ENCODE results near the gene SAXO1. TPM values are rescaled to one million over a fixed set of nuclear protein-coding genes. Genes with fewer than 3 reads are reported as not detected.

The SAXO1 gene
- total and polyA plus RNA-seq, 4 experiments from 2014 or later, result 0.09 to 1.0 (median 0.32) TPM

DNA sequence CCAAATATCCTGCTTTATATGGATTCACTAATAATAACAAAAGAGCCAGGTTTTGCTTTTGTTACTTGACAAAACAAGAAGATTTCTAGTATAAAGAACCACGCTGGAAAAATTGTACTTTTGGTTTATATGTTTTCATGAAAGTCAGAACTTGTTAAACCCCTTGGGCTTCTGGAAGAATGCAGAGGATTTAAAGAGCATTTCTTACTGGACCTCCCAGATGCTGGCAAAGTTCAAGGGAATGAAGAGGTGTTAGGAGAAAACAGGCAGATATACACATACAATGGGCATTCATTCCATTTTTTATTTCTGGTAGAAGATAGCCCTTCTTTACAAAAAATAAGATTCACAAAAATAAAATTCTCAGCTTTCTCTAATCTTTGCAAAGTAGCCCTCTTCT, 61.1 kb downstream of the SAXO1 start:
- Mint-ChIP-seq H3K27ac (no peak overlapping the region), H3K9me3 (peaks cover 0 to 9% (median 7%) of the 10 kb centered on the region in 8 donors), H3K4me1 (peaks cover 0 to 6% (median 4%) of the 10 kb centered on the region in 4 donors), H3K27me3 (peaks cover 9 to 24% of the 10 kb centered on the region in 2 donors), H3K36me3 (no peaks in the 10 kb centered on the region), H3K4me3 (no peak overlapping the region)
- no peak for DNase-seq
- ChIA-PET POLR2A (ENCODE audit: partially characterized antibody) (no interaction called here), CTCF (ENCODE audit: partially characterized antibody) (no interaction called here)
- Histone ChIP-seq H3K4me1 (ENCODE audit: insufficient read depth, low read length) (no peaks in the 10 kb centered on the region), H3K4me3 (ENCODE audit: low read length in 2 of 2) (no peak overlapping the region), H3K9me3 (ENCODE audit: control insufficient read depth in 1 of 2, low read length in 2 of 2) (no peaks in the 10 kb centered on the region), H3K27me3 (ENCODE audit: insufficient read depth, low read length) (no peaks in the 10 kb centered on the region), H3K27ac (ENCODE audit: low read depth, low read length) (no peak overlapping the region), H3K36me3 (ENCODE audit: insufficient read depth, low read length) (no peaks in the 10 kb centered on the region)
- intact Hi-C loops (cut with micrococcal nuclease), result no loop called here

DNA sequence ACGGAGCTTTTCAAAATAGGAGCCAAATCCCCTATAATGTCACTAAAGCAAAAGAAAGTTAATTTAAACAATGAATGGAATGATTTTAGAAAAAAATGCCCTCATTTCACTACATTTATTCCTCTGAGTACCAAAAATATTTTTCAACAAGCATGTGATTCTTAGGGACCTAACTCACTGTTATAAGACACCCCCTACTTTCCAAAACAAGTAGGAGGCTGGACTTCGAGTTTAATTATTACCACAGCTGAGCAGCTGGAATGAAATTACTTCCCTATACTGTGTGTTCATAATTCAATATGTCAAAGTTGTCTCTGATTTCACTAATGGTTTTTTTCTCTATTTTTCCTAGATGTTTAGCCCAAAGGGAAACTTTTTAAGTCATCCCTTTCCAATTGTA, 61.6 kb downstream of the SAXO1 start:
- CTCF ChIA-PET (ENCODE audit: partially characterized antibody), result no interaction called here
- Mint-ChIP-seq H3K27ac (no peak overlapping the region), H3K4me1 (peaks cover 0 to 4% (median 3%) of the 10 kb centered on the region in 4 donors), H3K9me3 (peaks cover 0 to 14% (median 9%) of the 10 kb centered on the region in 8 donors), H3K4me3 (no peak overlapping the region), H3K36me3 (peaks cover 0 to 3% of the 10 kb centered on the region in 2 donors), H3K27me3 (peaks cover 9 to 24% of the 10 kb centered on the region in 2 donors)
- Histone ChIP-seq H3K36me3 (ENCODE audit: insufficient read depth, low read length) (no peaks in the 10 kb centered on the region), H3K27me3 (ENCODE audit: insufficient read depth, low read length) (no peaks in the 10 kb centered on the region), H3K9me3 (ENCODE audit: control insufficient read depth in 1 of 2, low read length in 2 of 2) (no peaks in the 10 kb centered on the region), H3K27ac (ENCODE audit: low read depth, low read length) (no peak overlapping the region), H3K4me3 (ENCODE audit: low read length in 2 of 2) (no peak overlapping the region), H3K4me1 (ENCODE audit: insufficient read depth, low read length) (no peaks in the 10 kb centered on the region)
- intact Hi-C loops (cut with micrococcal nuclease), result no loop called here
- POLR2A ChIA-PET (ENCODE audit: partially characterized antibody), result no interaction called here
- no peak for DNase-seq

GRCh38 chr9:18970393-18970792, 62.6 kb downstream of the SAXO1 start:
- CTCF ChIA-PET (ENCODE audit: partially characterized antibody), result no interaction called here
- intact Hi-C loops (cut with micrococcal nuclease), result no loop called here

DNA sequence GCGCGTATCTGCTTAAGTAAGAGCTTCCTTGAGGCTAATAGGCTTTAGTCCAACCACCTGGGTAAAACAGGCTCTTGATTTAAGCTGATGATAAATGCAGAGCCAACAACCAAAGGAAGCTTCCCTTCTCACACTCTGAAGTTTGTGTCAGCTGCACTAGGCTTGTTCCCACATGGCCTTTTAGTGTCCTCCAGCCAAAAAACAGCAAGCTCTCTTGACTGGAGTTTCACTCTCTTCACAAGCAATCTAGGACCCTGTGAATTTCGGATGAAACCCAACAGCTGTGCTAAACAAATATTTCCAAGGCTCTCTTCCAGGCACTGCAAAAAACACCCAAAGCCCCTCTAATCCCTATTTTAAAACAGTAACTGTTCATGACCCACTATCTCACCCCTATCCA, 63.9 kb downstream of the SAXO1 start:
- H3K9me3 Mint-ChIP-seq, result peaks cover 4 to 34% (median 27%) of the 10 kb centered on the region in 8 donors
- H3K27me3 Mint-ChIP-seq, result peaks cover 7 to 19% of the 10 kb centered on the region in 2 donors
- H3K36me3 Mint-ChIP-seq, result peaks cover 0 to 12% of the 10 kb centered on the region in 2 donors
- H3K27me3 ChIP-seq (ENCODE audit: insufficient read depth, low read length), result no peaks in the 10 kb centered on the region
- H3K27ac Mint-ChIP-seq, result no peak overlapping the region
- H3K9me3 ChIP-seq (ENCODE audit: control insufficient read depth in 1 of 2, low read length in 2 of 2), result no peaks in the 10 kb centered on the region
- no peak overlapping the region for H3K4me3 ChIP-seq (ENCODE audit: low read length in 2 of 2)
- POLR2A ChIA-PET (ENCODE audit: partially characterized antibody), result no interaction called here
- H3K4me1 ChIP-seq (ENCODE audit: insufficient read depth, low read length), result no peaks in the 10 kb centered on the region
- H3K4me1 Mint-ChIP-seq, result no peaks in the 10 kb centered on the region
- DNase-seq, result no peak
- no peak overlapping the region for H3K4me3 Mint-ChIP-seq
- intact Hi-C loops (cut with micrococcal nuclease), result no loop called here
- CTCF ChIA-PET (ENCODE audit: partially characterized antibody), result no interaction called here
- no peaks in the 10 kb centered on the region for H3K36me3 ChIP-seq (ENCODE audit: insufficient read depth, low read length)
- H3K27ac ChIP-seq (ENCODE audit: low read depth, low read length), result no peak overlapping the region

More at GRCh38 chr9:18970393-18970792, 62.6 kb downstream of the SAXO1 start:
- Histone ChIP-seq H3K4me3 (ENCODE audit: low read length in 2 of 2) (no peak overlapping the region), H3K27ac (ENCODE audit: low read depth, low read length) (no peak overlapping the region), H3K4me1 (ENCODE audit: insufficient read depth, low read length) (no peaks in the 10 kb centered on the region), H3K36me3 (ENCODE audit: insufficient read depth, low read length) (no peaks in the 10 kb centered on the region), H3K9me3 (ENCODE audit: control insufficient read depth in 1 of 2, low read length in 2 of 2) (no peaks in the 10 kb centered on the region), H3K27me3 (ENCODE audit: insufficient read depth, low read length) (no peaks in the 10 kb centered on the region)
- DNase-seq, result no peak
- Mint-ChIP-seq H3K4me3 (no peak overlapping the region), H3K36me3 (peaks cover 0 to 8% of the 10 kb centered on the region in 2 donors), H3K9me3 (peaks cover 0 to 24% (median 19%) of the 10 kb centered on the region in 8 donors), H3K27me3 (peaks cover 7 to 23% of the 10 kb centered on the region in 2 donors), H3K27ac (no peak overlapping the region), H3K4me1 (no peaks in the 10 kb centered on the region)
- POLR2A ChIA-PET (ENCODE audit: partially characterized antibody), result no interaction called here

- Histone ChIP-seq H3K4me3 (ENCODE audit: low read length in 2 of 2) (no peak overlapping the region), H3K4me1 (ENCODE audit: insufficient read depth, low read length) (no peaks in the 10 kb centered on the region), H3K27ac (ENCODE audit: low read depth, low read length) (no peak overlapping the region), H3K36me3 (ENCODE audit: insufficient read depth, low read length) (no peaks in the 10 kb centered on the region), H3K9me3 (ENCODE audit: control insufficient read depth in 1 of 2, low read length in 2 of 2) (no peaks in the 10 kb centered on the region), H3K27me3 (ENCODE audit: insufficient read depth, low read length) (no peaks in the 10 kb centered on the region)
- Mint-ChIP-seq H3K4me3 (no peak overlapping the region), H3K9me3 (peaks cover 0 to 9% (median 0%) of the 10 kb centered on the region in 8 donors), H3K36me3 (no peaks in the 10 kb centered on the region), H3K27me3 (peaks cover 12 to 18% of the 10 kb centered on the region in 2 donors), H3K27ac (no peak overlapping the region), H3K4me1 (peaks cover 0 to 4% (median 0%) of the 10 kb centered on the region in 4 donors)
- no peak for DNase-seq
- ChIA-PET POLR2A (ENCODE audit: partially characterized antibody) (no interaction called here), CTCF (ENCODE audit: partially characterized antibody) (no interaction called here)
- intact Hi-C loops (cut with micrococcal nuclease), result no loop called here
Observed at GRCh38 chr9:18955626-18956025, 77.4 kb downstream of the SAXO1 start.

- CTCF ChIA-PET (ENCODE audit: partially characterized antibody), result no interaction called here
- Mint-ChIP-seq H3K36me3 (no peaks in the 10 kb centered on the region), H3K9me3 (no peaks in the 10 kb centered on the region), H3K27me3 (peaks cover 3 to 14% of the 10 kb centered on the region in 2 donors), H3K27ac (no peak overlapping the region), H3K4me3 (no peak overlapping the region), H3K4me1 (peaks cover 0 to 4% (median 0%) of the 10 kb centered on the region in 4 donors)
- H3K36me3 ChIP-seq (ENCODE audit: insufficient read depth, low read length), result no peaks in the 10 kb centered on the region
- intact Hi-C loops (cut with micrococcal nuclease), result no loop called here
- no peak for DNase-seq
- H3K27ac ChIP-seq (ENCODE audit: low read depth, low read length), result no peak overlapping the region
- no peak overlapping the region for H3K4me3 ChIP-seq (ENCODE audit: low read length in 2 of 2)
- no peaks in the 10 kb centered on the region for H3K4me1 ChIP-seq (ENCODE audit: insufficient read depth, low read length)
- H3K27me3 ChIP-seq (ENCODE audit: insufficient read depth, low read length), result no peaks in the 10 kb centered on the region
- POLR2A ChIA-PET (ENCODE audit: partially characterized antibody), result no interaction called here
- no peaks in the 10 kb centered on the region for H3K9me3 ChIP-seq (ENCODE audit: control insufficient read depth in 1 of 2, low read length in 2 of 2)
Observed at GRCh38 chr9:18951936-18952335, 81.1 kb downstream of the SAXO1 start.

GRCh38 chr9:18947892-18948339, 85.1 kb downstream of the SAXO1 start:
- H3K27me3 Mint-ChIP-seq, result peaks cover 6 to 8% of the 10 kb centered on the region in 2 donors
- Histone ChIP-seq H3K27me3 (ENCODE audit: insufficient read depth, low read length) (no peaks in the 10 kb centered on the region), H3K27ac (ENCODE audit: low read depth, low read length) (no peak overlapping the region), H3K36me3 (ENCODE audit: insufficient read depth, low read length) (no peaks in the 10 kb centered on the region), H3K9me3 (ENCODE audit: control insufficient read depth in 1 of 2, low read length in 2 of 2) (no peaks in the 10 kb centered on the region), H3K4me3 (ENCODE audit: low read length in 2 of 2) (no peak overlapping the region), H3K4me1 (ENCODE audit: insufficient read depth, low read length) (no peaks in the 10 kb centered on the region)
- DNase-seq, result no peak
- no peaks in the 10 kb centered on the region for H3K36me3 Mint-ChIP-seq
- H3K9me3 Mint-ChIP-seq, result no peaks in the 10 kb centered on the region
- H3K27ac Mint-ChIP-seq, result no peak overlapping the region
- intact Hi-C loops (cut with micrococcal nuclease), result no loop called here
- CTCF ChIA-PET (ENCODE audit: partially characterized antibody), result no interaction called here
- no peaks in the 10 kb centered on the region for H3K4me1 Mint-ChIP-seq
- POLR2A ChIA-PET (ENCODE audit: partially characterized antibody), result no interaction called here
- no peak overlapping the region for H3K4me3 Mint-ChIP-seq

GRCh38 chr9:18942801-18943200, 90.2 kb downstream of the SAXO1 start:
- ChIA-PET CTCF (ENCODE audit: partially characterized antibody) (no interaction called here), POLR2A (ENCODE audit: partially characterized antibody) (no interaction called here)
- peak in 1 of 5 donors; percentile 0 for DNase-seq
- Histone ChIP-seq H3K27ac (ENCODE audit: low read depth, low read length) (no peak overlapping the region), H3K4me3 (ENCODE audit: low read length in 2 of 2) (no peak overlapping the region), H3K4me1 (ENCODE audit: insufficient read depth, low read length) (no peaks in the 10 kb centered on the region), H3K9me3 (ENCODE audit: control insufficient read depth in 1 of 2, low read length in 2 of 2) (no peaks in the 10 kb centered on the region), H3K27me3 (ENCODE audit: insufficient read depth, low read length) (no peaks in the 10 kb centered on the region), H3K36me3 (ENCODE audit: insufficient read depth, low read length) (no peaks in the 10 kb centered on the region)
- Mint-ChIP-seq H3K4me3 (no peak overlapping the region), H3K9me3 (peaks cover 0 to 2% (median 0%) of the 10 kb centered on the region in 8 donors), H3K27me3 (peaks cover 6 to 10% of the 10 kb centered on the region in 2 donors), H3K36me3 (no peaks in the 10 kb centered on the region), H3K4me1 (no peaks in the 10 kb centered on the region), H3K27ac (no peak overlapping the region)
- intact Hi-C loops (cut with micrococcal nuclease), result no loop called here
